CD4-positive, alpha-beta T cell treated with Interferon gamma for 1 hour (primary cell): Measurements from ENCODE around the gene WFDC10A.
"Not testable (repeated sequence)": the region's sequence is repeated elsewhere in the genome, so short reads cannot be mapped to it uniquely, and the experiment has no call there.

Experiments used
- DNase-seq: peaks from one replicate; pipeline ENCODE4 v3.0.0-alpha.2; 2020

The WFDC10A gene

DNA sequence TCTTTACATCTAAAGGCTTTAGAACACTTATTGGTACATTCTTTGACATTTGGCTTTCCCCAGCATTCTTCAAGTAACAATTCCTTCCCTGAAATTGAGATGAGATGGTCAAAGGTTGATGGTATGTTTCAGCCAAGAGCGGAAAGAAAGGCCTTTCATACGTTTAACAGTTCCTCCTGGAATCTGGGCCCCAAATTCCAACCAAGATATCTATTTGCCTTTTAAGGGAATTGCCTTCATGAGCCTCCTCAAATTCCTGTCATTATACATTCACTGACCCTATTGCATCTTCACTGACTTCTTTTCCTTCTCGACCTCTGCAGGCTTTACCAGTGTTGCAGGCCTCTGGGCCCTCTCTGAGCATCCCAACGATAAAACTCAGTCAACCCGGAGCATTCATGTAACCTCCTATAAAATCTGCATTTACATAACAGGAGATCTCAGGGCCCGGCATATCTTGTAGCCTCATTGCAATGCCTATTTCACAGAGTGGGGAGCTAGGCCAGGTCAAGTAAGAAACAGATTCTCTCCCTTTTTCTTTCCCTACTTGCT, 19.8 kb downstream of the WFDC10A start:
- no peak for DNase-seq

DNA sequence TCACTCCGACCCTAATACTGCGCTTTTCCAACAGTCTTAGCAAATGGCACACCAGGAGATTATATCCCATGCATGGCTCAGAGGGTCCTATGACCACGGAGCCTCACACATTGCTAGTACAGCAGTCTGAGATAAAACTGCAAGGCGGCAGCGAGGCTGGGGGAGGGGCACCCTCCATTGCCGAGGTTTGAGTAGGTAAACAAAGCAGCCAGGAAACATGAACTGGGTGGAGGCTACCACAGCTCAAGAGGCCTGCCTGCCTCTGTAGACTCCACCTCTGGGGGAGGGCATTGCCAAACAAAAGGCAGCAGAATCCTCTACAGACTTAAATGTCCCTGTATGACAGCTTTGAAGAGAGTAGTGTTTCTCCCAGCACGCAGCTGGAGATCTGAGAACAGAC, 22.2 kb downstream of the WFDC10A start:
- not testable (repeated sequence) for DNase-seq

DNA sequence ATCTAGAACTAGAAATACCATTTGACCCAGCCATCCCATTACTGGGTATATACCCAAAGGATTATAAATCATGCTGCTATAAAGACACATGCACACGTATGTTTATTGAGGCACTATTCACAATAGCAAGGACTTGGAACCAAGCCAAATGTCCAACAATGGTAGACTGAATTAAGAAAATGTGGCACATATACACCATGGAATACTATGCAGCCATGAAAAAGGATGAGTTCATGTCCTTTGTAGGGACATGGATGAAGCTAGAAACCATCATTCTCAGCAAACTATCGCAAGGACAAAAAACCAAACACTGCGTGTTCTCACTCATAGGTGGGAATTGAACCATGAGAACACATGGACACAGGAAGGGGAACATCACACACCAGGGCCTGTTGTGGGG, 27.5 kb downstream of the WFDC10A start:
- not testable (repeated sequence) for DNase-seq

DNA sequence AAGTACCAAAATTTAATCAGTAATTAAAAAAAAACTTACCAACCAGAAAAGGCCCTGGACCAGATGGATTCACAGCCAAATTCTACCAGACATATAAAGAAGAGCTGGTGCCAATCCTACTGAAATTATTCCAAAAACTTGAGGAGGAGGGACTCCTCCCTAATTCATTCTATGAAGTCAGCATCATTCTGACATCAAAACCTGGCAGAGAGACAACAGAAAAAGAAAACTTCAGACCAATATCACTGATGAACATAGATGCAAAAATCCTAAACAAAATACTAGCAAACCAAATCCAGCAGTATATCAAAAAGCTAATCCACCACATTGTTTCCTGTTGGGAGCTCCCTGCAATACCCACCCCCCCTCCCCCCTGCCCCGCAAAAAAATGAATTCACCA, 40.6 kb downstream of the WFDC10A start, which contains the start of gene WFDC11:
Gene WFDC11 (minus strand): TSS at position 101 of the 400 bp plus-strand sequence. CDS start 19,639 bp downstream, outside the sequence.
- no peak for DNase-seq

DNA sequence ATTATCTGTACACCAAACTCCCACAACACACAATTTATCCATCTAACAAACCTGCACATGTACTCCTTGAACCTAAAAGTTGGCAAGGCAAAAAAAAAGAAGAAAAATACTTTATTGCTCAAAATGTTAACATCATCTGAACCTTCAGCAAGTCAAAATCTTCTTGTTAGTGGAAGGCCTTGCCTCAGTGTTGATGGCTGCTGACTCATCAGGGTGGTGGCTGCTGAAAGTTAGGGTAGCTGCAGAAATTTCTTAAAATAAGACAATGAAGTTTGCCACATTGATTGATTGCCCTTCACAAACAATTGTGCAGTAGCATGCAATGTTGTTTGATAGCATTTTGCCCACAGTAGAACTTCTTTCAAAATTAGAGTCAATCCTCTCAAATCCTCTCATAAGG, 43.2 kb downstream of the WFDC10A start:
- no peak for DNase-seq

DNA sequence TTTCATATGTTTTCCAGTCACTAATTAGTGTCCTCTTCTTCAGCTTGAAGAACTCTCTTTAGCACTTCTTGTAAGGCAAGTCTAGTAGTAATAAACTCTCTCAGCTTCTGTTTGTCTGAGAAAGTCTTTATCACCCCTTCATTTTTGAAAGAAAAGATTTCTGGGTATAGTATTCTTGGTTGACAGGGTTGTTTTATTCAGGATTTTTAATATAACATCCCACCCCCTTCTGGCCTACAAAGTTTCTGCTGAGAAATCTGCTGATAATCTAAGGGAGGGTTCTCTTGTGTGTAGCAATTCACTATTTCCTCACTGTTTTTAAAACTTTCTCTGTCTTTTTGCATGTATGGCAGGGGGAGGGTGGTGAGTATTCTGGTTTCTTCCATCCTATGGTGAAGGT, 50.1 kb downstream of the WFDC10A start:
- no peak for DNase-seq
